NCI-H2081 (cell line): ENCODE data around the gene CX3CR1.

ENCODE experiments used
- DNase-seq, 2 experiments: peaks; one replicate each; lab custom pipeline; 2025; lab: John Stamatoyannopoulos, UW

The CX3CR1 gene

DNA sequence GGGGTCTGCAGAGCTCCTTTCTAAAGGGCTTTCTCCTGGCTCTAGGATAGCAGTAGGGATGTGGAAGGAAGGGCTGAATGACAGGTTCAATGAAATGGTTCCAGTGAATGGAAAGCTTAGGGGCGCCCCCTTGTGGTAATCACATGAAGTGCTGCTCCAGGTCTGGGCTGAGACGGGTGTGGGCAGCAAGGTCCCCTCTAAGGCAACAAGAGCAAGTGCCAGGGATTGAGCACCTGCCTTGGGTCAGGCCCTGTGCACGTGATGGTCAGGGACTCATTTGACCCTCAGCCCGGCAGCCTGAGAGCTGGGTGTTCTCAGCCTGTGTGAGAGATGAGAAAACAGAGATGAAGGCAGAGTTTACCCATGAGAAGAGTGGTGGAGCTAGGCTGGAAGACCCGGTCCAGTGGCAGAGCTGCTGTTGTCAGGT, 12.1 kb upstream of the CX3CR1 start:
- DNase-seq, result peak; percentile 37 to 57

DNA sequence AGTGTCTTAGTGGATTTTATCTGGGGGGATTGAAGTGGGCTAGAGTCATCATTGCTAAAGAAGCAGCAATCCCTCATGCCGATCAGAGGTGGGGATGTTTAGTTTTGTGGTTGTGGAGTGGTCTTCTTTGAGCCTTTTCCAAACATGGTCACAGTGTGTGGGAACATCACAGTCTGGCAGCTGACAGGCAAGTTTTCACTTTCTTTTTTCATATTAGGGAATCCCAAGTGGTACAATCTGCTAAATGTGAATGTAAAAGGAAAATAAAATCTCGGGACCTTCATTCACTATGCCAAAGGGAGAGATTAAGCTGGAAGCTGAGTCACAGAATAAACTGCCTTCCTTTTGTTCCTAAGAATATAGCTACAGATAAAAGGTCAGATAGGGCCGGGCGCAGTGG, 10.4 kb upstream of the CX3CR1 start:
- DNase-seq, result no peak

DNA sequence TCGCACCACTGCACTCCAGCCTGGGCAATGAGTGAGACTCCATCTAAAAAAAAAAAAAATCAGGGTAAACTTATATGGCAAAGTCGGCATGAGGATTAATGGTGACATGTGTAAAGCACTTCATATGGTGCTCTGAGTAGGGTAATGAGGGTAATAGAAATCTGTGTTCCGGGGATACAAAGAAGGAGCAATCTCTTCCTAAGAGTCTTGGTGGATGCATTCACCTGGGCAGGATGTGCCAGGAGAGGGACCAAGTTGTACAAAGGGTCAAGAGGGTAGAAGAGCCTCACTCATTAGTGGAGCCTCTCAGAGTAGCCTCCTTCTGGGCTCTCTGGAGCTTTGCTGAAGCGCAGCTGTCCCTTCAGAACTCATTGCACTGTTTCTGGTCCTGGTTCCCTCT, 9.3 kb upstream of the CX3CR1 start:
- no peak for DNase-seq

DNA sequence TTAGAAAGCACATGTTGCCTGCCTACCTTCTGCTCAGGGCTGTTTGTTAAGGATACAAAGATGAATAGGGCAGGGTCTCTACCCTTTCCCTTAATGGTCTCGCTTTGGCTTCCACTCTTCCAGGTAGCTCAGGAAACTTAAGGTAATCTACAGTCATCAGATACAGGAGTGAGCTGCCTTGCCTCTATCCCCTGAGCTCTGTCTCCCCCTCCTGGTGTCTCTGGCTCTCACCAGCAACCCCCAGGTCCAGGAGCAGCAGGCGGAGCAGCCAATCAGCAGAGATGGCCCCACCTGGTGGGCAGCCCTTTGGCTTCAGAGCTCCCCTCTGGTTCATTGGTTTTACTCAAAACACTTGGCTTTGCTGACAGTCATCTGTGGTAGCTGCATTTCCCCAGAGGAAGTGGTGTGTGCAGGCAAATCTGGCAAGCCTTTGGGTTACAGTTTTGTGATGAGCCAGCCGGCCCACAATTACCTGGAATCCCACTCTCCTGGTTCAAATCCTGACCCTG, 8.5 kb upstream of the CX3CR1 start:
- DNase-seq, result peak; percentile 82 to 88

DNA sequence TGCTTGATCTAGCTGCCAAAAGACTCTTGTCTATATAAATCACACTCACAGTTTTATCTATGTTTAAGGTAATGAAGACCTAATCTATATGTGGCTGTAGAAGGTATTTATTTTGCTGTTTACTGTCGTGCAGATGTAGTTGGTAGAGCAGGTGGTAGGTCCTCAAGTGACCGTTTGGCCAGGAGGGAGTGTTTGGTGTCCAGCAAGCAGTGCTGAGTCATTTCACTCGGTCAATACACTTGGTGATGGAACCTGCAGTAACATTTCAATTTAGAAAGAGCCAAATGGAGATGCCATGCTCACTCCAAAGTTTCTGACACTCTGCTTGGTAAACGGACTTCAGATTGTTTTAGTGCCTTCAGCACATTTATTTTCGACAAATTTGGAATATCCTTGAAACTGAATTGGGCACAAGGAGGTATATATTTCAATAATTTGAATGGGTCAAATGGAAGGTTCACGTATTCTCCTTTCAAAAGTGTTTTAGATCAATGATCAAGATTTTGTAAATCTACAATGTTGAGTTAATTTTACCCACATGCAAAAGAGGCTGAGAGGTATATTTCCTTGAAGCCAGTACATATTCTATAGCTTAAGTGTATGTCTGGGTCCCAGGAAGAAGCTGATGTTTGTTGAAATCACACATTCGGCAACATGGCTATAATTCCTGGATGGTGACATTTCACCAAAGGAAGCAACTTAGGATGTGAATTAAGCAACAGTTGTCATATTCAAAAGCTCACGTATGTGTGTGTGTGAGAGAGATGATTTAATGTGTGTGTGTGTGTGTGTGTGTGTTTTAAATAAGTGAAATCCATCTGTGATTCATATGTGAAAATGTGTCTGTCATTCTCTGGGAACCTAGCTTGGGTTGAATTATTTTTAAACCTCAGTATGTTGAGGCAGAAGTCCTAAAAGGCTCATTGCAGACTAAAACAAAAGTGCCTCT, 7.7 kb upstream of the CX3CR1 start:
- DNase-seq, result no peak

DNA sequence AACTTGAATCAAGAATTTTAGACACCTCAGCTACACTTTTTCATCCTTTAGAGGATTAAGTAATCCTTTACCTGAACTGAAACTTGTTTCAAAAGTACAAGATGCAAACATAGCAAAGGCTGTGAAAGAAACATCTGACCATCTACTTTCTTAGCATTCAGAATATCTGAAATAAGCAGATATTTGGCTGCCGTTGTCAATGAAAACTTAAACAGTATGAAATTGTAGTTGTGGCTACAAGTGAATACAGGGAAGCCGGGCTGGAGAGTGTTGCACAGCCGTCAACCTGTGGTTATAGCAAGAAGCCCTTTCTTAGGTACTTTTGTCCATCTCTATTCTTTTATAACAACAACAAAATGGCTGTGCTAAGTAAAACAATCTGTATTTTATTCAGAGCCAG, 6.9 kb upstream of the CX3CR1 start:
- DNase-seq, result no peak

DNA sequence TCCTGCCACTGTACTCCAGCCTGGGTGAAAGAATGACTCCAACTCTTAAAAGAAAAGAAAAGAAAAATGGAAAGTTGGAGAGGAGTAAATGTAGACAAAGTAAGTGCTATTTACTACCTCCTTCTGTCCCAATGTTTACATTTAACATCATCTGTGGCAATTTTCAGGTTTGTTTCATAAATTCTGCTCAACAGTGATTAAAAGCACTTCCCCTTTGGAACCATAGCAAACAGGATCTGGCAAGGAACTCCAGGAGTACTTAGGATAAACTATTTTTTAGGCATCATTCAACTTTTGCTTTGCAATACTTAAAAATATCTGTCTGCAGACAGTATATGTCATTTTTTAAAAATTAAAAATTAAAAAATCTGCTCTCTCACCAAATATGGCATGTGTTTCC, 5.5 kb upstream of the CX3CR1 start:
- DNase-seq, result no peak

DNA sequence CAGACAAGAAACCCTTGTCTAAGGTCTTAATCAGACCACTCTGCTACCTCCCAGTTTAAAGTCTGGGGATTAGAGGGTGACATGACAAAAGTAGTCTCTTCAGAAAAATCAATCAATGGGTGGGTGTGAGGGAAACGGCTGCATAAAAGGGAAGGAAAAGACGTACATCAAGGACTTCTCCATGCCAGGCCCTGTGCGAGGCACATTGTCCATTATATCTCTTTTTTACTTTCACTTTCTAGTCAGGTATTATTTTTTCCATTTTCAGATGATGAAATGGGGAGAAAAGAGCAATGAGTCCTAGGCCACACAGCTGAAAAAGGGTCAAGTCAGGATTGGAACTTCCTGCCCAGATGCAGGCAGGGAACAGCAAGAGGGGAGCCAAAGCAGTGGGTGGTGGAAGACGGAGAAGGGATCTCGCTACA, 4.6 kb upstream of the CX3CR1 start:
- DNase-seq, result no peak

DNA sequence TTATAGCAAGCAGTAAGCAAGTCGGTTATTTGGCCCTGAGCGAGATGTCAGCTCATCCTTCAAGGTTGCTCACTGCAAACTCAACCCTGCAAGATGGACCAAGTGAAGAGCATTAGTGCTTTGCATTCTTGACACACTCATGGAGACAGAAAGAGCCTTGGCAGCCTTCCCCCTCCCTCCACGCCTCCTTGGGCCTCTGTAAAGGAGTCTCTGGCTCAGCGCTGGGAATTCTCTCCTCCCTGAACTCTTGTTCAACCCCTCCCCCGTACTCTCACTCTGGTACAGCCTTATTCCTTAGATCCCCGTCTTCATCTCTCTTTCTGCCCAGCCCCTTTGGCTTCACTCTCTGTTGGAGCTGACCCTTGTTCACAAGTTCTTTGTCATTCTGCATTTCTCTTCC, 2.2 kb upstream of the CX3CR1 start:
- DNase-seq, result no peak

DNA sequence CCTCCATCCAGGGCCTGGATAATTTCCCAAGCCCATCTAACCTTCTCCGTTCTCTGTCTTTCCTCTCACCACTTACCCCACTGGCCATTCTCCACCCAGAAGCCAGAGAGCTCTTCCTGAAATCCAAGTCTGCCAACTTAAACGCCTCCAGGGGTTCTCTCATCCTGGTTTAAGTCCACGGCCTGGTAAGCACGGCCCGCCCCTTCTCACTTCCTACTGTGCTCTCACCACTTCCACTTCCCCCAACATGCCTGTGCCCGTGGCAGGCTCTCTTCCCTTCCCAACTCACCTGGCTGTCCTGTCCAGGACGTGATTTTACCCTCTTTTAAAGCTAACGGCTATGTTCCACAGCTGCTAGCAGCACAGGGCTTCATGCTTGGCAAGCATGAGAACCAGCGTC, 1.7 kb upstream of the CX3CR1 start:
- DNase-seq, result no peak

DNA sequence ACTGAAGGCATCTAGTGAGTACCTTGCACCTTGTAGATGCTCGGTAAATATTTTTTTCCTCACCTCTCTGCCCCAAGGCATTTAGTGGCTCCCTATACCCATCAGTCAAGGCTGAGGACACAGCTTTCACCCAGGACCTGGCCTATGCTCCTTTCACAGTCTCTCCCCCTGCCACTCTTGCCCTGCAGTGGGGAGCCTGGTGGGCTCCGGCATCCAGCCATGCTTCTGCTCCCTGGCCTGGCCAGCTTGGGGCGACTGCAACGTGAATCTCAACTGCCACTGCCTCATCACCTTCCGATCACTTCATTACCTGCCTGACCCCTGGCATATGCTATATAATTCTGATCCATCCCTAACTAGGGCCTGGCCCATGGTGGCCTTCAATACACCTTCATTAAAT, 735 bp upstream of the CX3CR1 start:
- DNase-seq, result no peak

DNA sequence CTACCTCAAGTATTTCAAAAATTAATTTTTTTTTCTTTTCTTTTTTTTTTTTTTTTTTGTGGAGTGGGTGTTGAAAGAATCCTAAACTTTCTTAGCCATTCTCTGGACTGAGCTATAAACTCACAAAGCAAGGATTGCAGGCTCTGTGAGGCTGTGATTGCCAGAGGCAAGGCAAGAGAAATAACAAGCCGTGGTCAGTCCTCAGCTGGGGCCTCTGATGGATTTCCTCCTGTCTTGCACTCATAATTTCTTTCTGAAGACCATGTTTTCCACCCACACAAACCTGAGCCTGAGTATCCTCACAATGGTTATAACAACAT, 1.3 kb downstream of the CX3CR1 start:
- DNase-seq, result no peak

DNA sequence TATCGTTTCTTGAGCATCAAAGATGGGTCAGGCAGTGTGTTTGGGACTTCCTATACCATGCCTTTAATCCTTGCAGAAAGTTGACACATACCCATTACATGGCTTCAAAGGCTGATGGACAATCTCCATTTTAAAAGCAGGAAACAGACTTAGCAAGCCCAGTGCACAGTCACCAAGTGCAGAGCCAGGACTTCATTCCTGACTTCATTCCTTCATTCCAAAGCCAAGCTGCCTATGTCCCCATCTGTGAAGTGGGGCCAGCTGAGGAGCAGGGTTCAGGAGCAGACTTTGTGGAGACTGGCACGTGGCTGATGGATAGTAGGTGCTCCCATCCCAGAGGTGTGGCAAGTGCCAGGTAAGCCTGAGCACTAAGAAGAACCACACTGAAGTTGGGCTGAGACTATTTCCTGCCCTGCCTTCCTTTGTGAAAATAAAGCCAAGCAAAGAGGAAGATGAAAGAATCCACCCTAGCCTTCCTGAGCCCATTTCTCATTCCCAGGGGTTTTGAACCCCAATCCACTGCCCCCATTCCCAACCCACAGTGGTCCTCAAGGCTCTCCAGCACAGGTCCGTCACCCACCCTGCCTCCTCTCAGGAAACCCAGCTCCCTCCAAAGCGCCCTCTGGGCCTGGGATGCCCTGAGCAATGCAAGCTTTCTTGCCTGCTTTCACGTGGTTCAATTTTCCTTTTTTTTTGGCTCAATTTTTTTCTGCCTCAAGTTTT, 1.8 kb downstream of the CX3CR1 start:
- no peak for DNase-seq

DNA sequence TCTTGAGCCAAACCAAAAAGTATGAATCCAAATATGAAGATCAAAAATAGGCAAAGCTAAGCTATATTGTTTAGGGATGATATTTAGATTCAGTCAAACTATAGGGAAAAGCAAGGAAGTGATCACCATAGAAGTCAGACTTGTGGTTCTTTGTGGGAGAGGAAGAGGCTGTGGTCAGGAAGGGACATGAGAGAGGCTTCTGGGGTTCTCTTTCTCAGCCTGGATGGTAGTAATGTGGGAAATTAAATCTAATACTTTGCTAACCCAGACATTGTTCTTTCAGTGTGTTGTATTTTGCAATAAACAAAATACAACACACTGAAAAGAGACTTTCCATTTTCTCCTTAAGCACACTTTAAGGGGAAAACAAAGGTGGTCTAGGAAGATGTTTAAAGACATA, 3.1 kb downstream of the CX3CR1 start:
- DNase-seq, result no peak

DNA sequence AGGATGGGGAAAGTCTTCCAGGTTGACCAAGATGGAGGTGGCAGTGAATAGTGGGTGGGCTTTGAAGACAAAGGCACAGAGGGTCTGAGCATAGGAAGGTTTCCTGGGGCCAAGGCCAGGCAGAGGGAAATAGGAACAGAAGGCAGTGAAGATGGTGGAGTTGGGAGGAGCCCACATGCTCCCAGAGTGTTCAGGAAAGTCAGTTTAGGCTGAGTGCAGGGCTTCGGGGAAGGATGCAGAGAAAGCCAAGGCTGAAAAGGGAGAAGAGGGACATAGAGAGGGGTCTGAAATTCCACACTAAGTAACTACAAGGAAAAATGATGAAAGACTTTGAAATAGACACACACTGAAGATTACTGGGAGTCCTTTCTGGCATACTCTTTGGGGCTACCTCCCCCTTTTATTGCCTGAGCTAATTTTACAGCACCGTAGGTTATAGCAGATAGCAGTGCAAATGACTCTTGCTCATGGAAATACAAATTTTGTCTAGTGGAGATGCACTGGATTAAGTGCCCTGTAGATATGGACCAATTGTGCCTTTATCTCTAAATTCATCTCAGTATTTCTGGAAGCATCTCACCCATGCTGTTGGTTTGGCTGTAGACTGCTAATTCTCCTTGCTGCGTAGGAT, 3.8 kb downstream of the CX3CR1 start:
- DNase-seq, result no peak

DNA sequence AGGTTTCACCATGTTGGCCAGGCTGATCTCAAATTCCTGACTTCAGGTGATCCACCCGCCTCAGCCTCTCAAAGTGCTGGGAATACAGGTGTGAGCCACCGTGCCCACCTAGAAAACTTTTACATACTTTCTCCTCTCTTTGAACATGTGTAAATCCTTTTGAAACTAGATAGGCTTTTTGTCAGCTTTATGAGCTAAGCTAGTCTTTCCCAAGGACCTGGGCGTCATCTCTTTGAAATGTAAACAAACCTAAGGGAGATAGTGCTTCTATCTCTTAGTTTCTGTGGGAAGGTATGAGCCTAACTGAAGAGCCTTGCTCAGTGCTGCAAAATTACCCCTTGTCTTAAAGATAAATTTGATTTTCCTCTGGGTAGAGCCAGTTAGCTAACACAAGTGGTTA, 4.8 kb downstream of the CX3CR1 start:
- no peak for DNase-seq

DNA sequence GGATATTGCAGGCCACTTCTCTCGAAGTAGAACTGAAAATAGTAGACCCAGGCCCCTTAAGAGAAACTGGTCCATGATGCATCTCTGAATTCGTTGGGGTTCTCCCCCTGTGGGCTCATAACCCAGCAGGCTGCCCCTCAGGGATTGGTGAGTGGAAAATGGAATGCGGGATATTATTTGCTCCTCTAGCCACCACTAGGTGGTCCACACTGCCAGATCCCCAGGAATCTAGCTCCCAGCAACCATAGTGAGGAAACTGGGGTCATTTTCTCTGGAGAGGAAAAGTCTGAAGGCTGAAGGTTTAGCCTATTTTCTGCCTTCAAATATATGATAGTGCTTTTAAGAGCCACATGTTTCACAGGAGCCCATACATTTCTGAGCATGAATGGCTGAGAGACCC, 6.7 kb downstream of the CX3CR1 start:
- DNase-seq, result no peak

DNA sequence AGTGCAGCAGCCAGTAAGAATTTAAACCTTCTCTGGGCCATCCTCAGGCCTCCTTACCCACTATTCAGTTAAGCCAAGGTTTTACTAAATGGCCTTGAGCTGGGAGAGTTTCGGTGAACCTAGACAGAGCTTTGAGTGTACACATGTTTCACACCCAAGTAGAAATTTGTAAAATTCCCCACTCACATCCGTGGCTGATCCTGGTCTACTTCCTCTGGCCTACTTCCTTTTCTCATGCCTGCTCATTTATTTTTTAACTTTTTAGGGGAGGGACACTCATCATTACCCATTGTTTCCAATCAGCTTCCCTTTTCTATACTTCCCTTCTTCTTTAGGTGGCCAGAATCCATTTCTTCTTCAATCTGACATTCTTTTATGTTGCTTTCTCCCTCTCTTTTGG, 7.6 kb downstream of the CX3CR1 start:
- DNase-seq, result no peak

DNA sequence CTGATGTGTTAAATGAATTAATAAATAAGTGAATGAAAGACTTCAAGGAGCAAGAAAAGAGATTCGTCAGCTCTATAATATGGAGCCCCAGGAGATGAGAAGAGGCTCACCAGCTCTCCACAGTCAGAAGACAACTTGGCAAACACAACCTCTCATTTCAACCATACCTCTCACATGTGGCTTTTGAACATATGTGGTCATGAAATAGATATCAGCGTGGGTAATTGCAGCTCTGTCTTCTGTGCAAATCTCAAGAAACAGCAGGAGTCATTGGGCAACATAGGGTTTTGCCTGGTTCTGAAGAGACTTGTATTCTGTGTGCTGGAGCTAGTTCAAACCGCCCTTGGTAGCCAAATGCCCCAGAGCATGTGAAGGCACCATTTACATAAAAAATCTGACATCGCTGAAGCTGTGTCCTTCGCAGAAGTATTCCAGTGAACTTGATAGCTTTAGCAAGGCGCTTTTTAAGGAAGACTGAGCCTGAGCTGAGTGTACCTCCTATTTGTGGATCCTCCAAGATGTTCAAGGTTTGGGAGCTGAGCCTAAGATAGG, 8.4 kb downstream of the CX3CR1 start:
- no peak for DNase-seq

DNA sequence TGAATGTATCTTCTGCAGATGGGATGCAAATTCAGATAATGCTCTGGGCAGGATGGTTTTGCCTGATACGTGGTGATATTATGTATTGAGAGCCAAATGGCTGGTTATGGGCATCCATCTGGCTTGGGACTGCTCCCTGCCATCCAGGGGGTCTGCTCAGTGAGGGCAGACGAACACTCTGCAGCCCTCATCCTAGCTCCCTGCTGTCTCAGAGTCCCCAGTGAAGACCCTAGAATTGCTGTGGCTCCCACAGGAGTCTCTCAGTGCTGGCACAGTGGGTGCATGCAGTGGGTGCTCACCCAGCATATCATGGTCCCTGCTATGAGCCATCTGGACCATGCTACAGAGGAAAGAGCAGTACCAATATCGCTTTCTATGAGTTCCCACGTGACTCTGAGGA, 10.3 kb downstream of the CX3CR1 start:
- DNase-seq, result no peak

DNA sequence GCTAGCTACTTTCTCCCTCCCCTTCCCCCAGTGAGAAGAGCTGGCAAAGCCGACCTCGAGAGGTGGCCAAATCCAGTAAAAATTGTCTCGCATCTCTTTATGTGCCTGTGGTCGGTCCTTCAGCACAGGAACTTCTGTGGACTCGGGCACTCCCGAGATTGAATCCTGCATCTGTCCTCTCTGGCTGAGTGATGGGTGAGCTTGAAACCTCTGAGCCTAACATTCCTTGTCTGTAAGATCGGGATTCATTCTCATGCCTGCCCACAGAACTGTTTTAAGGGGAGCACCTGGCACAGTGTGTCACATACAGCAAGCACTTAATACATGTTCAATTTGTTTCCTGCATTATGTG, 11.3 kb downstream of the CX3CR1 start:
- DNase-seq, result no peak
